ENCODE data around the gene CRYBB1.

DNA sequence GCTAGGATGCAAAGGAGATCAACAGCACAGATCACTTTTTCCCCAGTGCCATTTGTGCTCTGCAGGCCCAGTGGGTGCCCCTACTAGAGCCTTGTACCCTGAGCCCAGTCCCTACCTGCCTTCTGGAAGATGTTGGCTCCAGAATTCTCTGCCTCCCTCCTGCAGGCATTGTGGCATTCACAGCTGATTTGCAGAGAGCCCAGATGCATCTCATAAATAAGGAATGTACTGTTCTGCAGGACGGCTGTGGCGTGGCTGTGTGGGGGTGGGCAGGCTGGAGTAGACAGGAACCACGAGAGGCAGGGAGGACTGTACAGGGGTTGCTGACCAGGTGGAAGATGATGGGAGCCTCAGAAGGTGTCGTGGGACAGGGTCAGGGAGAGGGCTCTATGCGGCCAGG lies 28.3 kb upstream of the CRYBB1 start:
- TF ChIP-seq POLR2A (IDR thresholded peaks at IDR 0.05; ENCODE audit: low read depth, low read length) (no peak), POLR2AphosphoS5 (IDR thresholded peaks at IDR 0.05; ENCODE audit: low read depth, low read length) (no peak), TAF1 (IDR thresholded peaks at IDR 0.05; ENCODE audit: low read depth, low read length) (no peak), SPI1 (IDR thresholded peaks at IDR 0.05; ENCODE audit: low read depth, low read length) (no peak)

All from GM12891 (cell line).